GM18499 (cell line): ENCODE measurements around the gene CES4A.
"Not testable (repeated sequence)": the region's sequence is repeated elsewhere in the genome, so short reads cannot be mapped to it uniquely, and the experiment has no call there.

Source experiments
- ATAC-seq: cut with Tn5 transposase; IDR thresholded peaks from one replicate; pipeline ENCODE4 v1.9.1; 2021; ENCODE audit warnings: moderate number of reproducible peaks; ENCODE audit not compliant: insufficient read depth, unreplicated experiment

The CES4A gene

DNA sequence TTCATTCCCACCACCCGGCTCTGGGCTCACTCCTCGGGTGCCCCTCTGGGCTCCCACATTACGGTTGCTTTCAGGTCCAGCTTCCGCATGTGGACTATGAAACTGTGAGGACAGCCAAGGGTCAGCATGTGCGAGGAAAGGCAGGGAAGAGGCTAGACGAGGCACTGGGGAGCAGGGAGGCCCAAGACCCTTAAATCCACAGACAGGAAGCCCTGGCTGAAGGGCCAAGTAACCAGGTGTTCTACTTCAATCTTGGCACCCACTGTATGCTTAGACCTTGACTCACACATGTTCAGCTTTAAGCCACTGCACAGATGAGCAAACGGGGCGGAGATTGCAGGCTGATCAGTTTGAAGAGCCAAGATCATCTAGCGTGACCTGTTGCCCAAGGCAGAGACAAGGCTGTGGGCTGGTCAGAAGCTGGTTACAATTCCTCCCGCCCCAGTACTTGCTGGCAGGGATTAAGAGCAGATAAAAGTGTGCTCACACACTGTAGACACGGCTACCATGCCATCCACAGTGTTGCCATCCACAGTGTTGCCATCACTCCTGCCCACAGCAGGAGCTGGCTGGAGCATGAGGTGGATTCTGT, at the start of gene CES4A:
CES4A (plus strand) TSS at position 393 of the 592 bp plus-strand sequence; CDS start at position 577, 184 bp downstream.
- no peak for ATAC-seq

DNA sequence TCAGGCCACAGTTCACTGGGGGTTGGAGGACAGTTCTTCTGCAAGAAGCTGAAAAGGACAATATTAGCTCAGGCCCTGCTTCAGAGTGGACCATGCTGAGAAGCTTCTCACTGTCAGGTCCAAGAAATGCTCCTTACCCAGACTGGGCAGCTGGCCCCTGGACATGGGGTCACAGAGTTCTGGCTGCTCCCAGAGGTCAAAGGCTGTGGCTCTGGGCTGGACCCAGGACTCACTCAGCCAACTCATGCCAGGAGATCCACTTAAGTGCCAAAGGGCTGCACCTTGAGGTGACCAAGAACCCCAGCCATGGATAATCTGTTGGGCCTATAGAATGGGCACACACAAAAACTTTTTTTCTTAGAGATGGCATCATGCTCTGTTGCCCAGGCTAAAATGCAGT, 49.0 kb upstream of the CES4A start:
- ATAC-seq: no peak

DNA sequence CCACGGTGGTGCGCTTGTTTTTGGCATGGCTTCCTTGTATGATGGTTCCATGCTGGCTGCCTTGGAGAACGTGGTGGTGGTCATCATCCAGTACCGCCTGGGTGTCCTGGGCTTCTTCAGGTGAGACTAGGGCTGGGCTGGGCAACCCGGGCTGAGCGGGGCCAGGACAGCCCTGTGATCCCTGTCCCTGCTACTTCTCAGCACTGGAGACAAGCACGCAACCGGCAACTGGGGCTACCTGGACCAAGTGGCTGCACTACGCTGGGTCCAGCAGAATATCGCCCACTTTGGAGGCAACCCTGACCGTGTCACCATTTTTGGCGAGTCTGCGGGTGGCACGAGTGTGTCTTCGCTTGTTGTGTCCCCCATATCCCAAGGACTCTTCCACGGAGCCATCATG, 48.2 kb upstream of the CES4A start:
- no peak for ATAC-seq

DNA sequence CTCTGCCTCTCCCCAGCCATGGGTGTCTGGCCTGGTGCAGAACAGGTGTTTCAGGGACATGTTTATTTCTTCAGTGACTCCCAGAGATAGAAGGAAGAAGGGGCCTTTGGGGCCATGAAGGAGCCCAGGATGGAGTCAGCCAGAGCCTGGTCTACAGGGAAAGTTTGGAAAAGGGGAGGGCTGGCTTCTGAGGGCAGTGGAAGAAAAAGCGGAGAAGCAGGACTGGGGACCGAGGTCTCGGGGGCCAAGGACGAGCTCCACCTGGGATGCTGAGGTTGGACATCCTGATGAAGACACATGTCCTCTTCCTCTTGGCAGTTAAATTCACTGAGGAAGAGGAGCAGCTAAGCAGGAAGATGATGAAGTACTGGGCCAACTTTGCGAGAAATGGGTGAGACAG, 45.4 kb upstream of the CES4A start:
- no peak for ATAC-seq

DNA sequence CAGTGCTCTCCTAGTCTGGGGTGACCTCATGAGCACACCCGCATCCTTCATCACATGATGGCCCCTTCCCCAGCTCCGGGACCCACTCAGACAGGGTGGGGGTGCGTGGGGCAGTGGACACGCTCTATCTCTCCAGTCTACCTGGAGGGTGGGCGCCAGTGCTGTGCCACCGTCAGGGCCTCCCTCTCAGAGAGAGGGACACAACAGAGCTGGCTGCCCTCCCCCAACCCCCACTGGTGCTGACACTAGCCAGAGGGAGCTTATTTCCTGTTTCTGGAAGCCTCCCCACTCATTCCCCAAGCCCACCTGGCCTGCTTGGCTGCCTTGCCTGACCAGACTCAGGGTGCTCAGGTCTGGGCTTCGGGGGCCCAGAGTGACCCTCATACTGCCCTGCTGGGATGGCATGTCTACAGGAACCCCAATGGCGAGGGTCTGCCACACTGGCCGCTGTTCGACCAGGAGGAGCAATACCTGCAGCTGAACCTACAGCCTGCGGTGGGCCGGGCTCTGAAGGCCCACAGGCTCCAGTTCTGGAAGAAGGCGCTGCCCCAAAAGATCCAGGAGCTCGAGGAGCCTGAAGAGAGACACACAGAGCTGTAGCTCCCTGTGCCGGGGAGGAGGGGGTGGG, 44.8 kb upstream of the CES4A start:
- no peak for ATAC-seq

DNA sequence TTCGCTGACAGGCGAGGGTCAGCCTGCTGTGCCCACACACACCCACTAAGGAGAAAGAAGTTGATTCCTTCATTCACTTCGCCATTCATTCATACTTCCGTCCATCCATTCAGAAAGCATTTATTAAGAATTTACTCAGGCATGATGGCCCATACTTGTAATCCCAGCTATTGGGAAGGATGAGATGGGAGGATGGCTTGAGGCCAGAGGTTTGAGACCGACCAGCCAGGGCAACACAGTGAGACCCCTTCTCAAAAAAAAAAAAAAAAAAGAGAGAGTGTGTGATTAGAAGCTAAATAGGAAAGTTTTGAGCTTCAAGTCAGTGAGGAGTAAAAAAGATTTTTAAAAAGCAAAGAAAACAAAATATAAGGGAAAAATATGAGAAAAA, 44.3 kb upstream of the CES4A start:
- no peak for ATAC-seq

- ATAC-seq: not testable (repeated sequence)
Measured at GRCh38 chr16:66944971-66945370, 43.4 kb upstream of the CES4A start.

- ATAC-seq: no peak
Measured at GRCh38 chr16:66945939-66946338, 42.5 kb upstream of the CES4A start.

GRCh38 chr16:66946541-66946940, 41.8 kb upstream of the CES4A start:
- no peak for ATAC-seq

DNA sequence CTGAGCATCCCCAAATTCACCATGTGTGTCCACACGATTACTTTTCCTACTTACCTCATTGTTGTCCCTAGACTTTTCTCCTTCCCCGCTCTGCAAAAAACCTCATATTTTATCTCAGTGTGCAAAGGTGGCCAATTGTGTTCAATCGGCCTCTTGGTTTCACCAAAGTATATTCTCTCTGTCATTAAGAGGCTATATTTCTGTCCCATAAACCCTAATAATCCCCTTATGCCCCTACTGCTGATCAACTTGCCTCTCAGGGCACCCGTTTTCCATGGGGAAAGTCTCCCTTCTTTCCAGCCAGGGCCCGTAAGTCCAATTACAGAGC, 41.5 kb upstream of the CES4A start:
- ATAC-seq: no peak

GRCh38 chr16:66947302-66948065, 40.9 kb upstream of the CES4A start:
- no peak for ATAC-seq

DNA sequence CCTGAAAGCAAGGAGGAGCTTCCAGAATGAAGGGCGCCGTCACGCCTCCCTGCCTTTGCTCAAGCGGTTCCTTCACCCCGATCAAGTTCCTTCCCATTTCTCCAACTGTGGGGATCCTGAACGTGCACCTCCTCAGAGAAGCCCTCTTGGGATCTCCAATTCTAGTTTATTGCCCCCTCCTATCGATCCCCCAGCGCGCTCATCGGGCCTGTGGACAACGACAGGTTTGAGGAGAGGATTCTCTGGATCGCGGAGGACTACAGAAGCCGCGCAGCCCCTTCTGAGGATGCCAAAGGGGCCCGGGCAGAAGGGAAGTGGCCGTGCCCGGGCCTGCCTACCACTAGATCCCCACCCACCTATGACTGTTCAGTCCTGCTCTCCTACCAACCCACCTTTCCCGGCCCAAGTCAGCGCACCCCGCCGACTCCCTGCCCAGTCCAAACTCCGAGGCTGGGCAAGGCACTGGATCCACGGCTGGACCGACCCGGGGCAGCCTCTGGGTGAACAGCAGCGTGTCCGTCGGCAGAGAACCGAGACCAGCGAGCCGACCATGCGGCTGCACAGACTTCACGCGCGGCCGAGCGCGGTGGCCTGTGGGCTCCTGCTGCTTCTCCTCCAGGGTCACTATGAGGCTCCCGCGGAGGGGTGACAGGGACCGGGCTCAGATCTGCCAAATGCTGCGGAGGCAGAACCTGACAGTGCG, 40.1 kb upstream of the CES4A start:
- no peak for ATAC-seq

- ATAC-seq: no peak
Measured at GRCh38 chr16:66948837-66949225, 39.6 kb upstream of the CES4A start.

- ATAC-seq: no peak
Measured at GRCh38 chr16:66949472-66949871, 38.9 kb upstream of the CES4A start.

GRCh38 chr16:66950437-66950836, 38.0 kb upstream of the CES4A start:
- no peak for ATAC-seq

DNA sequence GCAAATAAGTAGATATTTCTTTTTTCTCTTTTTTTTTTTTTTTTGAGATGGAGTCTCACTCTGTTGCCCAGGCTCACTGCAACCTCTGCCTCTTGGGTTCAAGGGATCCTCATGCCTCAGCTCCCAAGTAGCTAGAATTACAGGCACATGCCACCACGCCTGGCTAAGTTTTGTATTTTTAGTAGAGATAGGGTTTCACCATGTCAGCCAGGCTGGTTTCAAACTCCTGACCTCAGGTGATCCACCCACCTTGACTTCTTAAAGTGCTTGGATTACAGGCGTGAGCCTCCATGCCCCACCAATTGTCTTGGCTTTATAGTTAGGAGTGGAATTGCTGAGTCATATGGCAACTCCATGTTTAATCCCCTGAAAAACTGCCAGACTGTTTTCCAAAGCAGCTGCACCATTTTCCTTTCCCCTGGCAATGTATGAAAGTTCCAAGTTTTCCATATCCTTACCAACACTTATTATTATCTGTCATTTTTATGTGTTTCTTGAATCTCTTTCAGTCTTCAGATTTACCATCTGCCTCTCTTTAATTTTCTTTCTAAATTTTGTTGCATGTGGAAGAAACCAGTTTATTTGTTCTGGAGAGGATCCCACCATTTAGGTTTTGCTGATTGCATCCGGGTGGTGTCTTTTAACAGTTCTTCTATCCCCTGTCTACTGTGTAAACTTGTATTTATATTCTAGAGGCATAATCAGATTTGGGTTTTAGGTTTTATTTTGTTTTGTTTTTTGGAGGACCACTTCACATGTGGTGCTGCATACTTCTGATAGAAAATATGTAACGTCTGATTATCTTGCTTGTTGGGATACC, 37.2 kb upstream of the CES4A start:
- ATAC-seq: no peak

DNA sequence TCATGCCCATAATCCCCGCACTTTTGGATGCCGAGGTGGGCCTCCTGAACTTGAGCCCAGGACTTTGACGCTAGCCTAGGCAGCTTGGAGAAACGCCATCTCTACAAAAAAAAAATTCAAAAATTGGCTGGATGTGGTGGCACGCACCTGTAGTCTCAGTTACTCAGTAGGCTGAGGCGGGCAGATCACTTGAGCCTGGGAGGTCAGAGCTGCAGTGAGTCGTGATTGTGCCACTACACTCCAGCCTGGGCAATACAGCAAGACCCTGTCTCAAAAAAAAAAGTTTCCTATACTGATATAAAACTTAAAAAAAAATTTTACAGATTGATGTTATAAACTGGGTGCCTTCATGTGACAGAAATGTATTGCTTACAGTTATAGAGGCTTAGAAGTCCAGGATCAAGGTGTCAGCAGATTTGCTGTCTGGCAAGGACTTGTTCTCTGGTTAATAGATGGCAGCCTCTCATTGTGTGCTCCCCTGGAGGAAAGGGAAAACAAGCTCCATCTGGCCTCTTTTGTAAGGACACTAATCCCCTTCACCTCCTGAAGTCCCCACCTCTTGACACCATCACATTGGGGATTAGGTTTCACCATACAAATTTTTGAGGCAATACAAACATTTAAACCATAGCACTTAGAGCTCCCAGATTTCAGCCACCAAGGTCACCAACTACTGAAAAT, 35.8 kb upstream of the CES4A start:
- no peak for ATAC-seq

DNA sequence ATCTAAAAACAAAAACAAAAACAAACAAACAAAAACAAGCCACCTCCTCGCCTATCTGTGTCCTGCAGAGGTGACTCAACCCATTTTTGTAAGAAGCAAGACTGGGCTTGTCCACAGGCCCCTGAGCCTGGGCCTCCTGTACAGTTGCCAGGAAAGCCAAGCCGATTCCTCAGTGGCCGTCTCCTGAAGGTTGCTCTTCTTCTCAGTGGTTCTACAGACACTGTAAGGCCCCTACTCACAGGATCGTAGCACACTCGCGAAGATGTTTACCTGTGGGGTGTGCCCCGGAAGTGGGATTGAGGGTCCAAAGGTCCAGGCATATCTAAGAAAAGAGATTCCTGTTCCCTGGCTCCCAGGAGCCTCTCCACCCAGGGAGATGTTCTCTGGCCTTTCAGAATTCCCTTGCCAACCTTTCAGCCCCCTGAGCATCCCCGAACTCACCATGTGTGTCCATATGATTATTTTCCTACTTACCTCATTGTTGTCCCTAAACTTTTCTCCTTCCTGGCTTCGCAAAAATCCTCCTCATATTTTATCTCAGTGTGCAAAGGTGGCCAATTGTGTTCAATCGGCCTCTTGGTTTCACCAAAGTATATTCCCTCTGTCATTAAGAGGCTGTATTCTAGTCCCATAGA, 34.8 kb upstream of the CES4A start:
- no peak for ATAC-seq

GRCh38 chr16:66954097-66954659, 34.2 kb upstream of the CES4A start:
- no peak for ATAC-seq
